GM18499 (cell line): ENCODE data around the gene FGFRL1.

Source experiments
- ATAC-seq: cut with Tn5 transposase; IDR thresholded peaks from one replicate; pipeline ENCODE4 v1.9.1; 2021; ENCODE audit warnings: moderate number of reproducible peaks; ENCODE audit not compliant: insufficient read depth, unreplicated experiment

Gene FGFRL1, protein sequence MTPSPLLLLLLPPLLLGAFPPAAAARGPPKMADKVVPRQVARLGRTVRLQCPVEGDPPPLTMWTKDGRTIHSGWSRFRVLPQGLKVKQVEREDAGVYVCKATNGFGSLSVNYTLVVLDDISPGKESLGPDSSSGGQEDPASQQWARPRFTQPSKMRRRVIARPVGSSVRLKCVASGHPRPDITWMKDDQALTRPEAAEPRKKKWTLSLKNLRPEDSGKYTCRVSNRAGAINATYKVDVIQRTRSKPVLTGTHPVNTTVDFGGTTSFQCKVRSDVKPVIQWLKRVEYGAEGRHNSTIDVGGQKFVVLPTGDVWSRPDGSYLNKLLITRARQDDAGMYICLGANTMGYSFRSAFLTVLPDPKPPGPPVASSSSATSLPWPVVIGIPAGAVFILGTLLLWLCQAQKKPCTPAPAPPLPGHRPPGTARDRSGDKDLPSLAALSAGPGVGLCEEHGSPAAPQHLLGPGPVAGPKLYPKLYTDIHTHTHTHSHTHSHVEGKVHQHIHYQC

DNA sequence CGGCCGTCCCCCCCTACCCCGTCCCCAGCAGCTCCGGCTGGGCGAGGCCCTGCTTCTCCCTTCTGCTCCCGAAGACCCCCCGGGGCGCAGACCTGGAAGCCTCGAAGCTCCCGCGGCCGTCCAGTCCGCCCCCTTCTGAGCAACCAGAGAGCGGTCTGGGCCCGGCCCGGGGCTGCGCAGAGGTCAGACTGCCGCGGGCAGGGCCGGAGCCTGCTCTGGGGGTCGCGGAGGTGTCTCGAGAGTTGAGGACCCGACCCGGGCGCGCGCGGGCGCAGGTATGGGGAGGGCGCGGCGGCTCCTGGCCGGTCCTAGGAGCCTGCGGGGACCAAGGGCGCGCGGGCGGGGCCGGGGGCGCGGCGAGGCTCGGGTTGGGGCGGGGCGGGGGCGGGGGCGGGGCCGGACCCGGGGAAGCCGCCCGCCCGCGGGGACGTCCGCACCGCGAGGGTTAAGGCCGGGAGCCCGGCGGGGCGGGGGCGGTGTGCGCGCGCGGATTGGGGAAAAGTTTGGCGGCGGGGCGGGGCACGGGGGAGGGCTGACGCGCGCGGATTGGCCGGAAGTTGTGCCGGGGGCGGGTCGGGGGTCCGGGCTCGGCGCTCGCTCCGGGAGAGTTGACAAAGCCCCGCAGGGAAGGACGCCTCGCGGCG, at the start of gene FGFRL1:
Gene FGFRL1 (plus strand): TSS at position 605 of the 644 bp plus-strand sequence. CDS start 860 bp downstream, outside the sequence.
- ATAC-seq, result no peak

- ATAC-seq, result no peak
Observed at GRCh38 chr4:962231-963208, 48.9 kb upstream of the FGFRL1 start.

- no peak for ATAC-seq
Observed at GRCh38 chr4:963276-964225, 47.9 kb upstream of the FGFRL1 start.

DNA sequence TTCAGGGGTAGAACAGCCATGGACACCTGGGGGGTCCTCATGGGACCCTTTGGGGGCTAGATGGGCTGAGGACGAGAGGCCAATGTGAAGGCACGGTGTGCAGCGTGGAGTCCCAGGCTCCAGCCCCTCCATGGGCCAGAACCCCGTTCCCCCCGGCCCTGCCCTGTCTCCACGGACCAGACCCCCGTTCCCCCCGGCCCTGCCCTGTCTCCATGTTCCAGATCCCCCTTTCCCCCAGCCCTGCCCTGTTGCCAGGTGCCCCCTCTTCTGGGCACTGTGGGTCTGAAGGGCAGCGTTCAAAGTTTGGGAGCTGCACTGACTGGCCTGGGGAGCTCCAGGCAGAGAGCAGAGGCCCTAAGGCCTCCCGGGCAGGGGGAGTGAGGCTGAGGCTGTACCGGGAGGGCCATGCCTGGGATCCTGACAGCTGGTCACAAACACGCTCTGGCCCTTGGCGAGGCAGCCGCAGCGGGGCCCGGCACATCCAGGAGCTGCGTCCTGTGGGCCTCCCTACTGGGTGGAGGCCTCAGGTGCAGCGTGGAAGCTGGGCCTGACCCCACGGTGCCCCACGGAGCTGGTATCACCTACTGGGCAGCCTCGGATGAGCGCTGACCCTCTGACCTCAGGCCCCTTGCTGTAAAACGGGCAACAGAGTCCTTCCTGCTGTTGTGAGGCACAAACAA, 46.9 kb upstream of the FGFRL1 start:
- ATAC-seq, result no peak

DNA sequence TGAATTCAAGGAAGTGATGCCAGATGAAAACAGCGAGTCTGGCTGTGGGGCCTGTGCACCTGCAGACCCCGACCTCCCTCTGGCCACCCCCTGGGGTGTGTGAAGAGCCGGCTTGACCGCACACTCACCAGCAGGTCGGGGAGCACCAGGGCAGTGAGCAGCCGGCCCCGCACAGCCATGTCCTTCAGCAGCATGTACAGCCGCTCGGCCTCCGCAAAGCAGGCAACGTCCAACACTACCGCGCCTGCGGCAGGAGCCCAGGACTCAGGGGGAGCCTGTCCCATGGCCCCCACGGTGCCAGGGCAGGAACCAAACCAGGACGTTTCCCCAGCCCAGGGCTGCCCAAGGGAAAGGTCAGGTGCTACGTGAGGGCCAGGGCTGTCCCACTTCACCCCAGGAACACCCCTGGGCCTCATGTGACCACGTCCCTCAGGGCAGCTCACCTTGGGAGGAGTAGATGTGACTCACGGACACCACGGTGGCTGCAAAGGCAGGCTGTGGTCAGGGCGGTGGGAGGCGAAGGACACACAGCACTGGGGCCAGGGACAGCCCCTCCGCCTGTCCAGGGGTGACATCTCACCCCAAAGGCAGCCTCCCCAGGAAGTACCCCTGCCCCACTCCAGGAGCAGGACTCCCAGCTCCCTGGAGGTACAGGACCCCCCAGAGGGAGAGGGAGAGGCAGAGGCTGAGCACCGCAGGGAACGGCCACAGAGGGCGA, 46.2 kb upstream of the FGFRL1 start:
- no peak for ATAC-seq

GRCh38 chr4:965766-966134, 45.7 kb upstream of the FGFRL1 start:
- no peak for ATAC-seq

DNA sequence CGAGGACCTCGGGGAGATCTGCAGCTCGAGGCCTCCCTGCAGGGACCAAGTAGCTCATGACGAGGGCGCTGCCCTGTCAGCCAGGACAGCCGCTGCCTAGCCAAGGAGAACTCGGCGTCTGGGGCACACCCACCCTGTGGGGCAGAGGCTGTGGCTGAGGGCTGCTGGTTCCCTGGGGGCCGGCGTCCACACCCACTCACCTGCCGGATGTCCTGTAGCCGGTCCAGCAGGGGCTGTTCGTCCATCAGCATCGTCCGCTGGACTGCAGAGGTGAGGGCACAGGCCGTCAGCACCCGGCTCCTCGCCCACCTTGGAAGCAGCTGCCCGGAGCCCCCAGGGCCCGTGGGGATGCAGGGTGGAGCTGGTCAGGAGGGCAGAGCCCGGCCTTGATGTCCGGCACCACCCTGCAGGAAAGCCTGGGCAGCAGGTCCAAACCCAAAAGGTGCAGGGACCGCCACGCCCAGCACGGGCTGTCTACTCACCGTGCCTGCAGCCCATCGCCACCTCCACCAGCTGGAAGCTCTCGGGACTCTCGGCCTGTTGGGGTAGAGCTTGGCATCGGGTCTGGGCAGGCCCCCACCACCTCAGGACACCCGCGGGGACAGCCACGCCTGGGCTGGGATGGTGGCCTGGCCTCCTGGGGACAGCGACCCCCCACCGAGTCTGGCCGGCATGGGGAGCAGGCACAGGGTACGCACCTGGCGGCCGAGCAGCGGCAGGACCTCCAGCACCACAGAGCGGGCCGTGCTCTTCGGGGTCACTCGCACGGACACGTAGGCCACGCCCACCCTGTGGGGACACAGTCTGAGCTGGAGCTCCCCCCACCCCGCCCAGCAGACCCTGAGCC, 44.9 kb upstream of the FGFRL1 start:
- ATAC-seq, result no peak

GRCh38 chr4:967113-968104, 44.0 kb upstream of the FGFRL1 start:
- no peak for ATAC-seq

- ATAC-seq, result no peak
Observed at GRCh38 chr4:968221-968620, 43.2 kb upstream of the FGFRL1 start.

- no peak for ATAC-seq
Observed at GRCh38 chr4:968621-969394, 42.6 kb upstream of the FGFRL1 start.

- no peak for ATAC-seq
Observed at GRCh38 chr4:970046-970745, 41.2 kb upstream of the FGFRL1 start.

DNA sequence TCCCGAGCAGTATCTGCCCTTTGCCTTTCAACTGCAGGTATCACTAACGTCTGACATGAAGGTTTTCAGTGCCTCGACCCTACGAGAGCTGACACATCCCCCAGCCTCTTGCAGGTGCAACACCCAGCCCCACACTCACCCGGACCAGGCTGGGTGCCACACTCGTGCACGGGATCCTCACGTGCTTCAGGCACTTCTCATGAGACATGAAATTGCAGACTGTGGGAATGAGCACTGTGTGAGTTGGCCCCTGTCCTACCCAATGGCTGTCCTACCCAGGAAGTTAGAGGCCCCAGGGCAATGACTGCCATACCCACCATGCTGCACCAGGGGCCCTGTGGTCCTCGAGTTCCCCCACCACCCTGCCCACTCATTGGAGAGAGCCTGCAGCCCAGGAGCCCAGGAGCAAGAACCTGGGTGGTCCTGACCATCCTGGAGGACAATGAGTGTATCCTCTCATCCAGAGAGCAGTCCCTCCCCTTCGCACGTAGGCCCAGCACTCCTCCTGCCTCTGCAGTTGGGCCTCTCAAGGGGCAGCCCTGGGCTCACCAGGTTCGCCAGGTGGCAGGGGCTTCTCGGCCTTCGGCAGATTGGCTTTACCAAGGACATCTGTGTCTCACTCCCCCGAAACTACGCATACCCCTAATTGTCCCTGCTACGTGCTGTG, 40.4 kb upstream of the FGFRL1 start:
- ATAC-seq, result no peak

DNA sequence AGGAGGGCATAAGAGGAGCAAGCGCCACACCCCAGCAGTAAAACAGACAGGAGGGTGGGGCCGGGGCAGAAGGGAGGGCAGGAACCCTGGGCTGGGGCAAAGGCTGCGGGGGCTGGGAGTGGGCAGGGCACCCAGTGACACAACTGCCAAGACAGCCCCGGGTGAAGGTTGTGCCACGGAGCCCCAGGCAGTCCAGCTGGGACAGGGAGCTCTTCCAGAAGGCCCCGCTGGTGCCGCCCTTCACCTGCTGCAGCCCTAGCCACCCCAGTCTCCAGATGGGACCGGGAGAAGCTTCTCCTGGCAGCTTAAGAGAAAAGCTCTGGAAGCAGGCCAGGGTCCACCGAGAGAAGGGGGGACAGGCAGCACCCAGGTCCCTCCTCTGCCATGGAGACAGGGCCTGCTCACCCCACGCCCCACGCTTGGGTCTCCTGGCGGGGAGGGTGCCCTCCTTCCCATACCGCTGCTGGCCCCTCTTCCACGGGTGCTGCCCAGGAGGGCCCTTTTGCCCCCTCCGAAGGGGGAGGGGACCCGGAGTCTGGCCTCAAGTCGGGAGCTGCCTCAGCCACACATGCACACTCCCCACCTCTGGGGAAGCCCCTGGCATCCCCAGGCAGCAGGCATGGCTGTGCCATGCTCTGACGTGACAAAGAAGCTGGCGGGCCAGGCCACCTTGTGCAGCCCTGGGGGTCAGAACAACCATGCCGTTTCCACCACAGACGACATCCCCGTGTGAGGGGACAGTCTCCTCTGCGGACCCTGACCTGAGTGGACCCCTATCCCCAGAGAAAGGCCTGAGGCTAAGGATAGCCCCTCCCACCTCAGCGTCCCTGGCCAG, 39.5 kb upstream of the FGFRL1 start:
- no peak for ATAC-seq
